Peyer's patch (tissue), 4 donors: ENCODE results near the gene ANO2.

Experiments used
- POLR2A ChIP-seq, 2 donors: fragments of 450-650 bp; IDR thresholded peaks; one replicate each; pipeline ENCODE4 v1.5.1; 2017; ENCODE audit warnings: antibody characterized with exemption in 2 of 2, mild to moderate bottlenecking in 2 of 2, moderate library complexity in 2 of 2
- TF ChIP-seq, protein P1 (sequence below), 6 experiments: fragments of 450-650 bp in 4 of 6; fragments of 200-600 bp in 2 of 6; sonication (generic) in 1 of 6; IDR thresholded peaks; one replicate each; pipeline ENCODE4 v1.5.1; 2017 to 2019; ENCODE audit warnings: antibody characterized with exemption in 6 of 6, mild to moderate bottlenecking in 3 of 6, moderate library complexity in 1 of 6

DNA sequence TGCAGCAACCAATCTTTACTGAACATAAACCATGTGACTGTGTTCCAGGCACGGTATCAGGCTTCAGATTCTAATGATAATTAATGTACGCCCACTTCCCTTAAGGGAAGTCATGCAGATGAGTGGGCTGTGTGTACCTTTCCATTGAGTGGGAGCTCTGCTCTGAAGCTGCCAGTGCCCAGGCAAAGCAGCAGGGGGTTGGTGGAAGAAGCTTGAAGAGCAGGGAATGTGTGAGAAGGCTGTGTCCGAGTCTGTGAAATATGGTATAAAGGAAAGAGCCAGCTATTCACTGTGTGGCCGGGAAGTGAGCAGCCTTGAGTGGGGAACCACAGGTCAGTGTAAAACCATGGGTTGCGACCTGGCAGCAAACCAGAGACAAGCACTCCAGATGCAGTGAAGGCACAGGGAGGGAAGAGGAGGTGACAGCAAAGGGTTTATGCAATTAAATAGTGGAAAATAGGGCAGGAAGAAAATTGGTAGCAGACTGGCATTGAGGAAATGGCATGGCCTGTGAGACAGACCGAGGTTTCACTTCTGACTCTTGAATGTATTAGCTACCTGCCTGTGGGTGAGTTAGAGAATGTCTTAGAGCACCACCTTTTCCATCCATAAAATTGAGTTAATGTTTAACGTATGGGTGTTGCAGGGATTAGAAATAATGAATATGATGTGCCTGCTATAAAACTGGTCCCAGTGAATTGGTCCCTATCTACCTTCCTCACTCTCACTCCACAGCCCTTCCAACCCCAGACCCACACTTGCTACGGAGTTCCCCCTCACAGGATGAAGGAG, 396.7 kb downstream of the ANO2 start:
- TF ChIP-seq, protein P1, sequence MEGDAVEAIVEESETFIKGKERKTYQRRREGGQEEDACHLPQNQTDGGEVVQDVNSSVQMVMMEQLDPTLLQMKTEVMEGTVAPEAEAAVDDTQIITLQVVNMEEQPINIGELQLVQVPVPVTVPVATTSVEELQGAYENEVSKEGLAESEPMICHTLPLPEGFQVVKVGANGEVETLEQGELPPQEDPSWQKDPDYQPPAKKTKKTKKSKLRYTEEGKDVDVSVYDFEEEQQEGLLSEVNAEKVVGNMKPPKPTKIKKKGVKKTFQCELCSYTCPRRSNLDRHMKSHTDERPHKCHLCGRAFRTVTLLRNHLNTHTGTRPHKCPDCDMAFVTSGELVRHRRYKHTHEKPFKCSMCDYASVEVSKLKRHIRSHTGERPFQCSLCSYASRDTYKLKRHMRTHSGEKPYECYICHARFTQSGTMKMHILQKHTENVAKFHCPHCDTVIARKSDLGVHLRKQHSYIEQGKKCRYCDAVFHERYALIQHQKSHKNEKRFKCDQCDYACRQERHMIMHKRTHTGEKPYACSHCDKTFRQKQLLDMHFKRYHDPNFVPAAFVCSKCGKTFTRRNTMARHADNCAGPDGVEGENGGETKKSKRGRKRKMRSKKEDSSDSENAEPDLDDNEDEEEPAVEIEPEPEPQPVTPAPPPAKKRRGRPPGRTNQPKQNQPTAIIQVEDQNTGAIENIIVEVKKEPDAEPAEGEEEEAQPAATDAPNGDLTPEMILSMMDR (IDR thresholded peaks at IDR 0.05) = no peak
- no peak for TF ChIP-seq POLR2A (IDR thresholded peaks at IDR 0.05)
